Measurements from ENCODE around the gene NLRP8.
"Not testable (repeated sequence)": the region's sequence is repeated elsewhere in the genome, so short reads cannot be mapped to it uniquely, and the experiment has no call there.

NLRP8 gene

DNA sequence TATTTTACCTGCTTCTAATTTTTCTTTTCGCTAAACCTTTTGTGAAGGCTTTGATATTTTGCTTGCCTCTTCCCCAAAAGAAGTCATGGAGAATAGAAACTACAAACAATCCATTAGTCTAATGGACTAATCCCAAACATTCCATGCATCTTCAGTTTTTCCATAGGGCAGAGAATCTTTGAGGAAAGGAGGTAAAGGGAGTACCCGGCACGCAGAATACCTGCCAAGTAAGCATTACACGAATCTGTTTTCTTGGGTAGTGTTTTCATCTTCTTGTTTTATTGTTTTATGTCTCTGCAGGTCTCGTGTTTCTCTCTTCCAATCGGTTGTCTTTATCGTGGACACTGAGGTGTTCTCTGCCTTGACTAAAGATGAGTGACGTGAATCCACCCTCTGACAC, at the start of gene NLRP8:
Gene NLRP8 (plus strand): TSS at position 301 of the 400 bp plus-strand sequence.
- no peak for DNase-seq

DNA sequence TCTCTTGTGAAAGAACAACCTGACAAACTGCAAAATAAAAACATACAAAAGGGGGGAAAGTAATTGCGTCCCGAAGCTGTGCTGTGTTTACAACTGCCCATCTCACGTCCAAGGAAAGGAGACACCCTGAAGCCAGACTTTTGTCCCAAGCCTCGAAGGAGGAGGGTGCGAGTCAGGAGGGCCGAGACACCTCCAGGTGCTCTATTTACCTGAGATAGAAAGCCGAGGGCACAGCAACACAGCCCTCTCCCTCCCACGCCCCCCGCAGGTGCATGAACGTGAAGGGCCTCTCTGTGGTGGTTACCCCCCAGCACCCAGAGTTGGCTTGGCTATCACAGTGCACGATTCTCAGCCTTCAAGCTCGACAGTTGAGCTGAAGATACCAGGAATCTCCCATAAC, 48.7 kb upstream of the NLRP8 start:
- DNase-seq: no peak

DNA sequence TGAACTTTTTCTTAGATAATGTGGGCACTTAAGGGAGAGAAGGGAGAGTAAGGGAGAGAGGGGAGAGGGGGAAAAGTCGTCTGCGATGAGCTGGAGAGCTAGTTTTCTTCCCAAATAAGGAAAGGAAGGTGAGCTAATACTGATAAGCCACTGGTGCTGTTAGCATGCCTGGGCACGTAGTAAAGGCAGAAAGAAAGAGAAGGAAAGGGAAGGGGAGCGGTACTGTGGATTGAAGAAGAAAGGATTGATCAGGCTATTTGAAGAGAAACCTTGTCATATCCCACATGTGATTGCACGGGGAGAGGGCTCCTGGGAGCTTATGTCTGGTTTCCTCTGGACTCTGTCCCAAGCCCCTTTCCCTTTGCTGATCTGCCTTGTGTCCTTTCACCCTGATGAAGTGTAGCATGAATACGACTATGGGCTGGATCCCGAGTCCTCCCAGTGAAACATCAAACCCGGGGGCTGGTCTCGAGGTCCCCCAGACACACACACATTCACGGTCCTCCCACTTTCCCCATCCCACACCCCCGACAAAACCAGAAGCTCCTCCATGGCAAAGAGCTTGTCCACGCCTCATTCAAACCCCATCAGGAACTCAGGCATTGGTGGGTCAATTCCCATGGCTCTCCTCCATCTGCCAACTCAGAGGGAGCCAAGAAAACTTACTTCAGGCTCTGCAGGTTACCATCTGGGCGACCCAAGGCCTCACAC, 46.1 kb upstream of the NLRP8 start:
- no peak for DNase-seq

DNA sequence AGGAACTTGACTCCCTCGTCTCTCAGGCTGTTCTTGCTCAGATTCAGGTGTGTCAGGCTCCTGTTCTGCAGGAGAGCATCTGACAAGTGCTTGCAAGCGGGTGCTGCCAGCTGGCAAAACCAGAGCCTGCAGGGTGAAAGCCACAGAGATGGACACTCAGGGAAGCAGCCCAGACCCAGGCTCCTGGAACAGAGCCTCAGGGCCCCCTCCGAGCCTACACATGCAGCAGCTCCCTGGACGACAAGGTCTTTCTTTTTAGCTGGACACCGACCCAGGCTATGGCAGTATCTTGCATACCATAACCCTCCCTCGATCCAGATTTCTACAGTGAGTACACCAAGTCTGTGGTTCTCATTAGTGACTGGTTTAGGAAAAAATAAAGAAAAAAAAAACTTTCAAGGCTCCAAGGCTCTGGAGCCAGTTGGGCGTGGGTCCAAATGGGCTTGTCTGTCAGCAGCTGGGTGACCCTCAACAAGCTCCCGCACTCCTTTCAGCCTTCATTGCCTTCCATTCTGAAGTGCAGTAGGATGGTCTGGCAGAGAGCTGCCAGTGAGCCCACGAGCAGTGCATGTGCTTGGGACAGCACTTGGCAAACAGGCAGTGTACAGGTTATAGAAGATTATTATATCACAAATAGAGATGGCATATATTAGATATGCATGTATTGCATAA, 45.4 kb upstream of the NLRP8 start:
- DNase-seq: no peak

DNA sequence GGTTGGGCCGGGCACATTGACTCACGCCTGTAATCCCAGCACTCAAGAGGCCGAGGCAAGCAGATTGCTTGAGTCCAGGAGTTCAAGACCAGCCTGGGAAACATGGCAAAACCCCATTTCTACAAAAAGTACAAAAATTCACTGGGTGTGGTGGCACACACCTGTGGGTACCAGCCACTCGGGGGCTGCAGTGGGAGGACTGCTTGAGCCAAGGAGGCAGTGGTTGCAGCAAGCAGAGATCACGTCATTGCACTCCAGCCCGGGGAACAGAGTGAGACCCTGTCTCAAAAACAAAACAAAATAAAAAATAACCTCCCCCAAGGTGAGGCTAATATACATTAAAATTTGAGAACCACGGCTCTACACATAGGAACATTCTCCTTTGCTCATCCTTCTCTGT, 40.3 kb upstream of the NLRP8 start:
- DNase-seq: no peak

DNA sequence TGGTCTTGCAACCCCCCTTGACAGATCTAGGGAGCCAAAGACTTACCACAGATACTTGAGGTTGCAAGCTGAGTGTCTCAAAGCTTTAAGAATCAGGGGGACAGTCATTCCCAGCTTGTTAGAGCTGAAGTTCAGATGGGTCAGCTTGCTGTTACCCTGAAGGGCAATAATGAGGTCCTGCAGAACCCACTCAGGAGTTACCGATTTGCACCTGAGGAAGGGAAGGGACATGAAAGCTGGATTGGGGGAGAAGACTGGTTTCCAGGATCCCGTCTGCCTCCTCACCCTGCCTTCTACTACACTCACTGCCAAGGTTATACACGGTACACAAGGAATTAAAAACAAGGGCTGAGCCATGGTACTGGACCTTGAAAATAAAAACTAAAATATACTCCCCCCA, 39.9 kb upstream of the NLRP8 start:
- no peak for DNase-seq

DNA sequence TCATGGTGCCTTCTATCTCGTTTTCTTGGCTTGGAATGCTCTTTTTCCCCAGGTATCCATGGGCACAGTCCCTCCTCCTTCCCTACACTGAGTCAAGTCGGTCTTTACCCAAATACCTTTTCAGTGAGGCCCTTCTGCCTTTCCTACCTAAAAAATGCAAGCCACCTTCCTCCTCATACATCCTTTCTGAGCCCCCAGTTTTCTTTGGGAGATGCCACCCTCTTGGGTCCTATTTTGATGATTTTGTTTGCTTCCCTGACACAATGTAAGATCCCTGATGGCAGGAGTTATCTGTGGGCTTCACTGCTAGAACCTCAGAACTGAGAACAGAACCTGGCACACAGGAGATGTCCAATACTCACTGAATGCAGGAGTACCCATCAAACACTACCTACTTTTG, 37.8 kb upstream of the NLRP8 start:
- DNase-seq: no peak

DNA sequence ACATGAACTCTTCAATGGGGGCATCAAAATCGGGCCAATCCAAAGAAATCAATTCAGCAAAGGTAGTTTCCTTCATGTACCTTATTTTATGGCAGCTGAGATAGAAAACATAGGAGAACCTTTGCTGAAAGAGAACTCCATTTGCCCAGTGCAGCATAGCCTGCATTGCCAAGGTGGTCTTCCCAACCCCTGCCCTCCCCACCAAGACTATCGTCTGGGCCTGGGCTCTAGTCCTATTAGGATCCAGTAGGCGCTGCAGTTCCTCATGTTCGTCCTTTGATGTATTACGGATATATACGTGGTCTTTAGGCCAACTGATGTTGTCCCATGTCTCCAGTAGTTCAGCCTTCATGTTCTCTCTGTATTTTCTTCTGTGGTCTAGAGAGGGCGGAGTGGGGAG, 34.7 kb upstream of the NLRP8 start:
- DNase-seq: no peak

DNA sequence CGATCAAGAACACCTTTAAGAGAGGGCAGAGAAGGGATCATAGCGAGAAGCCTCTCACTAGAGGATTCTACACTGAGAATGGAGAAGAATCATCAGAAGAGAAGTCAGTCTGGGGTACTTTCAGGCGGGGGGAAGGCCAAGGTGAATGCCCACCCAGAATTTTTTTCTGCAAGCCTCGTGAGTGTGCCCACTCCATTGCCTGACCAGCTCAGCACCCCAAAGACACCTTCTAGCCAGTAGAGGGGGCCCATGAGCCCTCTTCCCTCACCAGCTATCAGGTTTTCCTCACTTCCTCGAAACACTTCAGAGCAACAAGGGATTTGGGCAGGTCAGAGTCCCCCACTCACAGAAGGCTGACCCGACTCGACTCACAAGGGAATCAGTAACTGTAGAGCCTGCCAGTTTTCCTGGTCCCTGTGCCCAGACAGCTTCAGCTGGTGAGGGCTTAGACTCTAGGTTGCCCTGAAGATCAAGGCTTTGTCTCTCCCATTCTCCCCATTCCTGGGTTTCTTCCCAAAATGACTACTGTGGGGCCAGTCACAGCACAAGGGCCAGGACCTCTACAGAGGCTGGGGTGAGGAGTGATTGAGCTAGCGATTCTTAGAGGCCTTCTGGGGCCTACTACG, 33.9 kb upstream of the NLRP8 start:
- no peak for DNase-seq

DNA sequence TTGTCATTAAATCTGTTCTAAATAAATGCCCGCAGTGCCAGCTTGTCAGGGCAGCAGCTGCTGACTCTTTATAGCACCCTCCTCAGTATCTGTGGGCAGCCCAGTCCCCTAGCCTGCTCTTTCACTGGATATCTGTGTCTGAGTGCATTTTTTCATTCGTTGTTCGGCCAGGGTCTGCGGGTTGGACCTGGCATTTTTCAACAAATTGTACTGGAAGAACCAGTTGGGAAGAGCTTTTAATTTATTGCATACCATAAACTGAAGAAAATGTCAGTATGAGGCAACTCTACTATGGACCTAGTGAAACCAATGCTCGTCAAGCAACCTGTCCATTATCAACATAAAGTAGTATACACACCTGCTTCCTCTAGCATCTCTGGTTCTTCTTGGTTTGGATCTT, 24.1 kb upstream of the NLRP8 start:
- DNase-seq: no peak

DNA sequence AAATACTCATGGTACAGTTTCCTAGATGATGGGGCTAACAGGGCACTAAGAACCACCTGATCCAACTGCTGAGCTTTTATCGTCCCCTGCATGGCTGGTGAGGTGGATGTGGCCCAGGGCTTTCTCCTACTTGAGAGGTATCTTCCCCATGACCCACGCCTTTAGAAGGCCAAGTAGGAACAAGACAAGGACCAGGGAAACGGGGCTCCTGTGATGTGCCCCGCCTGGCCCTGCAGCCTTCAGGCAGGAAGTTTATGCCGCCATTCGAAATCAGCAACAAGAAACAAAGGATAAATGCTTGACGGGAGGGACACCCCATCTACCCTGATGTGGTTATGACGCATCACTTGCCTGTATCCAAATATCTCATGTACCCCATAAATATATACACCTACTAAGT, 19.6 kb upstream of the NLRP8 start:
- DNase-seq: no peak

DNA sequence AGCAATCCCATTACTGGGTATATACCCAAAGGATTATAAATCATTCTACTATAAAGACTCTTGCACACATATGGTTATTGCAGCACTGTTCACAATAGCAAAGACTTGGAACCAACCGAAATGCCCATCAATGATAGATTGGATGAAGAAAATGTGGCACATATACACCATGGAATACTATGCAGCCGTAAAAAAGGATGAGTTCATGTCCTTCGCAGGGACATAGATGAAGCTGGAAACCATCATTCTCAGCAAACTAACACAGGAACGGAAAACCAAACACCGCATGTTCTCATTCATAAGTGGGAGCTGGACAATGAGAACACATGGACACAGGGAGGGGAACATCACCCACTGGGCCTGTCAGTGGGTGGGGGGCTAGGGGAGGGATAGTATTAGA, 18.4 kb upstream of the NLRP8 start:
- not testable (repeated sequence) for DNase-seq

DNA sequence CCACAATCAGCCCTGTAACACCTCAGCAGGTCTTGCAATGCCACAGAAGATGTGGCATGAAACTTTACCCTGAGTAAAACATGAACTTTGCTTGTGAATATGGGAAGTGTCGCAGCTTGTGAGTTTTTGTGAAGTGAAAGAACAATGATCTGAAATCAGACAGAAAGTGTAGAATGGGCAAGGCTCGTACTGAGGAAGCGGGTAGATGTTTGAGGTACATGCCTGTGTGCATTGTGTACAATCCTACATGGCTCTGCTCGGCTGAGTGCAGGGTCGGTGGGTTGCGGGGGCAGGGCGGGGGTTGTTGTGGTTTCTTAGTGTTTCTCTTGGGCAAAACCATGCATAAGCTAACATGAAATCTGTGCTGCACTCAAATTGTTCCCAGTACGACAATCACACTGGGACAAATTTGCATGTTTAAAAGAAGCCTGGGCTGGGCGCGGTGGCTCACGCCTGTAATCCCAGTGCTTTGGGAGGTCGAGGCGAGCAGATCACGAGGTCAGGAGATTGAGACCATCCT, 16.6 kb upstream of the NLRP8 start:
- no peak for DNase-seq

DNA sequence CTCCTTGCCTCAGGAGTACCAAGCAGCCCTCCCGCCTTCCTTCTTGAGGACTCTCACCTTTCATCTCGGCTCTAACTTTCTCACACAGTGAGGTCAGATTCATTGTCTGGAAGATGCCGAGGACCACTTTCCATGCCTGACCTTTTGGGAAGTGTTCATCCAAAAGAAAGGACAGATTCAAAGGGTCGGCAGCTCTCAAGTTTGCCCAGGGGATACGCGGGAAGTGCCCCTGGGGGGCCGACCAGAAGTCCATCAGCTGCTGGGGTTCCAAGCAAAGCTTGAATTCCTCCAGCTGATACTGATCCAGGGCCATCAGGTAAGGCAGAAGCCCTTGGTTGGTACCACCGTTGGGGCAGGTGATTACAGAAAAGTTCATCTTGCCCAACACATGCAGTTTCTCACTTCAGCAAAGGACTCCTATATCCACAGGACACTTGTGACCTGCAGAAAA, 15.7 kb upstream of the NLRP8 start, which contains the start of gene NLRP13:
Gene NLRP13 (minus strand): TSS at position 401 of the 451 bp plus-strand sequence. CDS start 25 bp downstream, at position 376.
- no peak for DNase-seq

DNA sequence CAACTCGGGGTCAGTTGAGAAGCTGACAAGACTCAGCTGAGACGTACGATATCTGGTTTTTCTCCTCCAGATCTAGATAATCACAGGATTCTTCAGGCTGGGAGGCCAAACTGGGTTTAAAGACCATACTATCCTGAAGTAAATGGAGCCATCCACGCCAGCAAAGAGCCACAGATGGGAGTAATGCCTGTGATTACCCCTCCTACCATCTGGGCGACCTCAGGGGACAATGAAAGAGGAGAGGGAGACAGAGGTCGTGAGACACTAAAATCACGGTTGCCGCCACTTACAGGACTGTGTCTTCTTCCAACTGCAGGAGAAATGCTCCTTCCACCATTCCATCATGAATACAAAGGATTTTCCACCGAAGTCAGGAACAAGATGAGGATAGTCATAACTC, 12.4 kb upstream of the NLRP8 start:
- no peak for DNase-seq

DNA sequence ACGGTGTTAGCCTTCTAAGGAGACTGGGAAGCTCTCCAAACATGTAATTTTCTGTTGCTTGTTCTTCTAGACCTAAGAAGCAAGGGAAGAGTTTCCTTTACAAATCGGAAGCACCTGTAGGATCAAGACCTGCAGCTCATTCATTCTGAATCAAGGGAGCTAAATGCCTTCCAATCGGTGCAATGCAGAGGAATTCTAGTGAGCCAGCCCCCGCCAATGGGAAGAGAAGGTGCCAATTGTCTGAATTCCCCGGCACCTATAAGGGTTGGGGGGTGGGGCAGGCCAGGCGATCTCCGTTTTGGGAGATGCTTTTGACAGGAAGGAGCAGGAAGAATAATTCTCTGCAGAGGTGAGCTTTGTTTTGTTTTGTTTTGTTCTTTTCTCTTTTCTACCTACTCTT, 8.4 kb upstream of the NLRP8 start:
- no peak for DNase-seq

DNA sequence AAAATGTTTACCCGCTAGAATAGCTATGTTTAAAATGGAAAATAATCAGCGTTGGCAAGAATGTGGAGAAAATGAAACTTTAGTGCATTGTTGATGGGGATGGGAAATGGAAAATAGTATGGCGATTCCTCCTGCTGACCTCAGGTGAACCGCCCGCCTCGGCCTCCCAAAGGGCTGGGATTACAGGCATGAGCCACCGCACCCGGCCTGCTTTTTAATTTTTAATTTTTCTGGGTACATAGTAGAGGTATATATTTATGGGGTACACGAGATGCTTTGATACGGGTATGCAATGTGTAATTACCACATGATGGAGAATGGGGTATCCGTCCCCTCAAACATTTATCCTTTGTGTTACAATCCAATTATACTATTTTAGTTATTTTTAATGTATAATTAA, 7.3 kb upstream of the NLRP8 start:
- no peak for DNase-seq

DNA sequence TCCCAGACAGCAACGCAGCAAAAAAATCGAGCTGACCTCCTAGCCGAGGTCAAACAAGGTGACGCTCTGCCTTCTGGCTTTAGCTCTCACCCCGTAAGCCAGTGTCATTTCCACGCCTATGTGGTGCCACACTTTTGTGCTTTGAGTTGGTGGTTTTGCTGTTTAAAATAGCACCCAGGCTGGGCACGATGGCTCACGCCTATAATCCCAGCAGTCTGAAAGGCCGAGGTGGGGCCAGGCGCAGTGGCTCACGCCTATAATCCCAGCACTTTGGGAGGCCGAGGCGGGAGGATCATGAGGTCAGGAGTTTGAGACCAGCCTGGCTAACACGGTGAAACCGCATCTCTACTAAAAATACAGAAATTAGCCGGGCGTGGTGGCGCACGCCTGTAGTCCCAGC, 2.9 kb downstream of the NLRP8 start:
- DNase-seq: not testable (repeated sequence)

DNA sequence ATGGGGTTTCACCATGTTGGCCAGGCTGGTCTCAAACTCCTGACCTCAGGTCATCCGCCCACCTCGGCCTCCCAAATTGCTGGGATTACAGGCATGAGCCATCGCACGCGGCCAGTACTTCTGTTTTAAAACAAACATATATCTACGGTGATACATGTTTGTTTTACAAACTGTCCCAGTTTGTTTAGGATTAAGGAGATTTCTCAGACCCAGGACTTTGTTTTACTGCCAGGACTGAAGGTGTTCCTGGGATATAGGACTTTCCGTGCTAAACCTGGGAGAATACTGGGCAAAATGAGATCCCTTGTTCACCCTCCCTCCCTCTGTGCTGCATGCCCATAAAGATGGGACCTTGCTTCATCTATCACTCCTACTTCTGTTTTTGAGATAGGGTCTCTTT, 8.8 kb downstream of the NLRP8 start:
- DNase-seq: no peak

DNA sequence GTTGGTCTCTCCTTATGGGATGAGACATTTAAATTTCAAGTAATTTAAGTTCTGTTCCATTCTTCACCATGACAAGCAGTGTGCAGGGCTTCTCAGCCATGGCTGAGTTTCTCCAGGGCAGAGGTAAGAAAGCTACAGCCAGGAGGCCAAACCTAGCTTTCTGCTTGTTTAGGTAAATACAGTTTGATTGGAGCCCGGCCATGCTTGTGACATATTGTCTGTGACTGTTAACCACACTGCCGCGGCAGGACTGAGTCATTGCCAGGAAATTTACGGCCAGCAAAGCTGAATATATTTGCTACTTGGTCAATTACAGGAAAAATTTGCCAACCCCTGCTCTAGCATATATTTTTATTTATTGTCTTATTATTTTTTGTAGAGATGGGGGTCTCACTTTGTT, 10.7 kb downstream of the NLRP8 start:
- no peak for DNase-seq

DNA sequence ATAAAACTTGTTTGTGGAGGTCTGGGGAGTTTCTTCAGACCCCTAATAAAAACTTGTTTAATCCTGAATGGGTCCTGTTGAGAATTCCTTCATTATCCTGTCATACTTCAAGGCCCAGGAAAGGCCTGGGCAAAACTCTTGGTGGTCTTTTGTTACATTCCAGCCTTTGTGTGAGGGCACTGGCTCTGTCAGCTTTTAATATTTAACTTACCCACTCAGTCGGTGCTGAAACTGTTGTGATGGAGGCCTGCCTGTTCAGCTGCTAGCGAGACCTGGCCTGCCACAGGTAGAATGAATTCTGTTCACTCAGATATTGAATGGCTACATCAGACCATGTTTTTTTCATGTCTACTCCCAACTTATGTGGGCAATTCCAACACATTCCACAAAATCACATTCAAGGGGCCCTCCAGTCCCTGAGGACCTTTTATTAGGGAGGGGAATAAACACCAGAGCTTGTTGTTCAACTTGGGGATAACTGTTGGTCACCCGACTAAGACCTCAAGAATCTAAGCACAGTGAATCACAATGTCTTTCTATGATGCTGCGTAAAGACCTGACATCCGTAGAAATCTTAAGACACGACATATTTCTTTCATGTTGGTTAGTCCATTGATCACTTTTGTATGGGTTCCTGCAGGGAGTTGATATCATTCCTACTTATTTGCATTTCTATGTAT, 12.5 kb downstream of the NLRP8 start:
- no peak for DNase-seq

DNA sequence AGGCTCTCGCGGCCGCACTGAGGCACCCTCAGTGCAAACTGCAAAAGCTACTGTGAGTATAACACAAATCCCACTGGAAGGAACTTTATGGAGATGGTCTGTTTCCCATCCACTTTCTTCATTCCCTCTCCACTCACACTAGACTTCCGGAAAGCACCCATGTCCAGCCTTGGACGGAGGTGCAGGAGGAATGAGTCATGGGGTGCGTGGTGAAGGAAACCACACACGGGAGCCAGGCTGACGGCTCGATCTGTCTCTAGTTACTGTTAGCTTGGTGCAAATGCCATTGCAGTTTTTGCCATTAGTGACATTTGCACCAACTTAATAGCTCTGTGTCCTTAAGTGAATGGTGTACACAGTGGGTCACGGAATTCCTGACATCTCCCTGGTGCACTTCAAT, 14.6 kb downstream of the NLRP8 start:
- DNase-seq: no peak

DNA sequence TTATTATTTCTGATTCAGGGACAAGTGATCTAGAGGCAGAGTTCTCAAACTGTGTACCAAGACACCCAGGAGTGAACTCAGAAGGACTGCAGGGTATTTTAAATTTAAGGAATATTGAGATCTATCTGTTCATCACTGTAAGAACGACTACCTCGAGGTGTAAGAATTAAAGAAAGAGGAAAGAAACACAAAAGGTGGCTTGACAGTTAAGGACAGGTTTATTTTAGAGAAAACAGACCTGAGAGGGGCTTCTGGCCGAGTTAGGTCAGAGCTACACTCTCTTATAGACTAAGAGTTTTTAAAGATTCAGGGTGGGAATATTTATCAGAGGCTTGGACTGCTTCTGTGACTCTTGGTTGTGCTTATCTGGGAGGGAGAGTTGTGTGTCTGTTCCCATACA, 26.4 kb downstream of the NLRP8 start:
- no peak for DNase-seq

All from CD4-positive, alpha-beta T cell treated with Interleukin-1 beta for 1 hour (primary cell).